Ovary (tissue), 3 donors: ENCODE measurements around the gene GPR3.

Source experiments
- EP300 ChIP-seq: sonication (generic); formaldehyde crosslinking; IDR thresholded peaks from one replicate; pipeline ENCODE4 v1.6.1; 2017; ENCODE audit warnings: antibody characterized with exemption
- POLR2A ChIP-seq: fragments of 450-650 bp; IDR thresholded peaks from one replicate; pipeline ENCODE4 v1.6.1; 2017; ENCODE audit warnings: antibody characterized with exemption, mild to moderate bottlenecking, moderate library complexity
- TF ChIP-seq, protein P1 (sequence below), 3 donors: fragments of 450-650 bp in 2 of 3; fragments of 200-600 bp in 1 of 3; IDR thresholded peaks; one replicate each; pipeline versions ENCODE4 v1.5.1 to v1.8.0; 2016 to 2022; ENCODE audit warnings: antibody characterized with exemption in 3 of 3, mild to moderate bottlenecking in 1 of 3
- donor health status: DM: no; HTN: no; CAD: no.

- TF ChIP-seq POLR2A: no peak
- TF ChIP-seq EP300: no peak
- TF ChIP-seq, protein P1, sequence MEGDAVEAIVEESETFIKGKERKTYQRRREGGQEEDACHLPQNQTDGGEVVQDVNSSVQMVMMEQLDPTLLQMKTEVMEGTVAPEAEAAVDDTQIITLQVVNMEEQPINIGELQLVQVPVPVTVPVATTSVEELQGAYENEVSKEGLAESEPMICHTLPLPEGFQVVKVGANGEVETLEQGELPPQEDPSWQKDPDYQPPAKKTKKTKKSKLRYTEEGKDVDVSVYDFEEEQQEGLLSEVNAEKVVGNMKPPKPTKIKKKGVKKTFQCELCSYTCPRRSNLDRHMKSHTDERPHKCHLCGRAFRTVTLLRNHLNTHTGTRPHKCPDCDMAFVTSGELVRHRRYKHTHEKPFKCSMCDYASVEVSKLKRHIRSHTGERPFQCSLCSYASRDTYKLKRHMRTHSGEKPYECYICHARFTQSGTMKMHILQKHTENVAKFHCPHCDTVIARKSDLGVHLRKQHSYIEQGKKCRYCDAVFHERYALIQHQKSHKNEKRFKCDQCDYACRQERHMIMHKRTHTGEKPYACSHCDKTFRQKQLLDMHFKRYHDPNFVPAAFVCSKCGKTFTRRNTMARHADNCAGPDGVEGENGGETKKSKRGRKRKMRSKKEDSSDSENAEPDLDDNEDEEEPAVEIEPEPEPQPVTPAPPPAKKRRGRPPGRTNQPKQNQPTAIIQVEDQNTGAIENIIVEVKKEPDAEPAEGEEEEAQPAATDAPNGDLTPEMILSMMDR (IDR thresholded peaks at IDR 0.05): no peak
Observed at GRCh38 chr1:27413004-27413403, 20.6 kb downstream of the GPR3 start.
